ENCODE results near the gene SOX12. TPM values are rescaled to one million over a fixed set of nuclear protein-coding genes. Genes with fewer than 3 reads are reported as not detected.

The SOX12 gene
- total RNA-seq, 1 donor from 2014 or later: 43.4 TPM

DNA sequence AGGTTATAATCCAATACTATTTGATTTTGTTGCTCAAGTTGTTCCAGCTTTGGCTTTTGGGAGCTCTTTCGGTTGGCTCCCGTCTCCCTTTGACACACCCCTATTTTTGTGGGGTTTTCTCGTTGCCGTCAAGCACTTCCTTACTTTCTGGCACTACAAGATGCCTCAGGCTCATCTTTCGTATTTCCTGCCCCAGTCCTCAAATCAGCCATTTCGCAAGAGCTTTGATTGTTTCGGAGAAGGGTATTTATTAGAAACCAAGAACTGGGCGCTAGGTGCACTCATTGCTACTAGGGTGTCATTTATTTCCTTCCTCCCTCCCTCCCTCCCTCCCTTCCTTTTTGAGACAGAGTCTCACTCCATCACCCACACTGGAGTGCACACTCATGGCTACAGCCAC, 13.3 kb upstream of the SOX12 start:
- H3K36me3 Mint-ChIP-seq (ENCODE audit: low read depth, unreplicated experiment): peaks cover 2% of the 10 kb centered on the region
- H3K4me1 Mint-ChIP-seq (ENCODE audit: low read depth, unreplicated experiment): peaks cover 9% of the 10 kb centered on the region
- DNase-seq (ENCODE audit: low read depth): no peak
- H3K27ac Mint-ChIP-seq (ENCODE audit: unreplicated experiment): peak overlapping the region; percentile 23
- no peaks in the 10 kb centered on the region for H3K36me3 ChIP-seq (ENCODE audit: insufficient read depth, low read length)
- TF ChIP-seq, protein P1, sequence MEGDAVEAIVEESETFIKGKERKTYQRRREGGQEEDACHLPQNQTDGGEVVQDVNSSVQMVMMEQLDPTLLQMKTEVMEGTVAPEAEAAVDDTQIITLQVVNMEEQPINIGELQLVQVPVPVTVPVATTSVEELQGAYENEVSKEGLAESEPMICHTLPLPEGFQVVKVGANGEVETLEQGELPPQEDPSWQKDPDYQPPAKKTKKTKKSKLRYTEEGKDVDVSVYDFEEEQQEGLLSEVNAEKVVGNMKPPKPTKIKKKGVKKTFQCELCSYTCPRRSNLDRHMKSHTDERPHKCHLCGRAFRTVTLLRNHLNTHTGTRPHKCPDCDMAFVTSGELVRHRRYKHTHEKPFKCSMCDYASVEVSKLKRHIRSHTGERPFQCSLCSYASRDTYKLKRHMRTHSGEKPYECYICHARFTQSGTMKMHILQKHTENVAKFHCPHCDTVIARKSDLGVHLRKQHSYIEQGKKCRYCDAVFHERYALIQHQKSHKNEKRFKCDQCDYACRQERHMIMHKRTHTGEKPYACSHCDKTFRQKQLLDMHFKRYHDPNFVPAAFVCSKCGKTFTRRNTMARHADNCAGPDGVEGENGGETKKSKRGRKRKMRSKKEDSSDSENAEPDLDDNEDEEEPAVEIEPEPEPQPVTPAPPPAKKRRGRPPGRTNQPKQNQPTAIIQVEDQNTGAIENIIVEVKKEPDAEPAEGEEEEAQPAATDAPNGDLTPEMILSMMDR (IDR thresholded peaks at IDR 0.05; ENCODE audit: insufficient read depth, low read depth, low read length): no peak
- TF ChIP-seq EZH2 (IDR thresholded peaks at IDR 0.05; ENCODE audit: insufficient read depth, low read length): no peak
- no peak overlapping the region for H3K4me2 ChIP-seq (ENCODE audit: low read length)
- H3K4me3 Mint-ChIP-seq (ENCODE audit: unreplicated experiment): no peak overlapping the region
- H3K79me2 ChIP-seq (ENCODE audit: insufficient read depth, low read length): no peaks in the 10 kb centered on the region
- no peak for FAIRE-seq
- H3K9me3 Mint-ChIP-seq (ENCODE audit: unreplicated experiment): no peaks in the 10 kb centered on the region
- H2AFZ ChIP-seq (ENCODE audit: low read depth, low read length): no peak overlapping the region
- H3K27me3 Mint-ChIP-seq (ENCODE audit: low read depth, unreplicated experiment): no peaks in the 10 kb centered on the region
- no peak overlapping the region for H3K4me3 ChIP-seq (ENCODE audit: insufficient read depth, low read depth, low read length)
- no peaks in the 10 kb centered on the region for H3K9me3 ChIP-seq (ENCODE audit: insufficient read depth, low read depth, low read length)
- H3K27me3 ChIP-seq (ENCODE audit: insufficient read depth, low read length): no peaks in the 10 kb centered on the region
- H3K9ac ChIP-seq (ENCODE audit: low read length): no peak overlapping the region
- H3K27ac ChIP-seq (ENCODE audit: low read depth, low read length): no peak overlapping the region
- no peaks in the 10 kb centered on the region for H4K20me1 ChIP-seq (ENCODE audit: insufficient read depth, low read length)
- H3K4me1 ChIP-seq (ENCODE audit: insufficient read depth, low read length): peaks cover 21% of the 10 kb centered on the region

DNA sequence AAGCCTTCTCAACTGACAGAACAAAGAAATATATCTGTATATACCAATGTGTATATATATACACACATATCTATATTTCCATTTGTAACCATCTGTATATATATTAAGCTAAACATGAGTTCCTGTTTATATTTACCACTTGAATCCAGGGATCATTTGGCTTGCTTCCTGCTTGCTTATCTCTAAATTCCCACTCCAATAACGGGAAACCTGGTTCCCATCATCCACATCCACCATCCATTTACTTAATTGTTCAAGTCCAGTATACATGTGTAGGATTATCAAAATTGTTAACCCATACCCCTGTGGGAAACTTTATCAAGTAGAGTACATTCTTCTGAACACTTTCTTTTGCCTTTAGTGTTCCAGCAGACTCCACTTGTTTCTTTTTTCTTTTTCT, 12.5 kb upstream of the SOX12 start:
- H3K4me3 Mint-ChIP-seq (ENCODE audit: unreplicated experiment): no peak overlapping the region
- peaks cover 3% of the 10 kb centered on the region for H3K36me3 Mint-ChIP-seq (ENCODE audit: low read depth, unreplicated experiment)
- DNase-seq (ENCODE audit: low read depth): no peak
- Histone ChIP-seq H3K27ac (ENCODE audit: low read depth, low read length) (no peak overlapping the region), H3K4me1 (ENCODE audit: insufficient read depth, low read length) (peaks cover 21% of the 10 kb centered on the region), H3K4me2 (ENCODE audit: low read length) (no peak overlapping the region), H3K4me3 (ENCODE audit: insufficient read depth, low read depth, low read length) (no peak overlapping the region), H2AFZ (ENCODE audit: low read depth, low read length) (no peak overlapping the region), H3K27me3 (ENCODE audit: insufficient read depth, low read length) (no peaks in the 10 kb centered on the region), H4K20me1 (ENCODE audit: insufficient read depth, low read length) (no peaks in the 10 kb centered on the region), H3K79me2 (ENCODE audit: insufficient read depth, low read length) (no peaks in the 10 kb centered on the region), H3K9me3 (ENCODE audit: insufficient read depth, low read depth, low read length) (no peaks in the 10 kb centered on the region), H3K9ac (ENCODE audit: low read length) (no peak overlapping the region), H3K36me3 (ENCODE audit: insufficient read depth, low read length) (no peaks in the 10 kb centered on the region)
- no peaks in the 10 kb centered on the region for H3K9me3 Mint-ChIP-seq (ENCODE audit: unreplicated experiment)
- TF ChIP-seq EZH2 (IDR thresholded peaks at IDR 0.05; ENCODE audit: insufficient read depth, low read length): no peak
- TF ChIP-seq, protein P1 (IDR thresholded peaks at IDR 0.05; ENCODE audit: insufficient read depth, low read depth, low read length): no peak
- H3K27ac Mint-ChIP-seq (ENCODE audit: unreplicated experiment): no peak overlapping the region
- peaks cover 9% of the 10 kb centered on the region for H3K4me1 Mint-ChIP-seq (ENCODE audit: low read depth, unreplicated experiment)
- no peak for FAIRE-seq
- H3K27me3 Mint-ChIP-seq (ENCODE audit: low read depth, unreplicated experiment): no peaks in the 10 kb centered on the region

DNA sequence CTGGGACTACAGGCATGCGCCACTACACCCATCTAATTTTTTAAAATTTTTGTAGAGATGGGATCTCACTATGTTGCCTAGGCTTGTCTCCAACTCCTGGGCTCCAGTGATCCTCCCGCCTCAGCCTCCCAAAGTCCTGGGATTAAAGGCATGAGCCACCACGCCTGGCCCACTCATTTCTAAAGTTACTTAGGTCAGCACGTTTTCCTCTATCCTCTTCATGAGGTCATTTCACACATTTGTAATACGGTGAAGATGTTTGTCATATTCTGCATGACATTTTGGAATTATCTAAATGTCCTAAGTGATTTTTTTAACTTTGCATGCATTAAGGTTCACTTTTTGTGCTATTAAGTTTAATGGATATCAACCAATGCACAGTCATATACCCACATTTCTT, 11.9 kb upstream of the SOX12 start:
- H3K27me3 ChIP-seq (ENCODE audit: insufficient read depth, low read length): no peaks in the 10 kb centered on the region
- H4K20me1 ChIP-seq (ENCODE audit: insufficient read depth, low read length): no peaks in the 10 kb centered on the region
- Mint-ChIP-seq H3K36me3 (ENCODE audit: low read depth, unreplicated experiment) (peaks cover 3% of the 10 kb centered on the region), H3K27me3 (ENCODE audit: low read depth, unreplicated experiment) (no peaks in the 10 kb centered on the region), H3K27ac (ENCODE audit: unreplicated experiment) (no peak overlapping the region), H3K9me3 (ENCODE audit: unreplicated experiment) (no peaks in the 10 kb centered on the region), H3K4me1 (ENCODE audit: low read depth, unreplicated experiment) (peaks cover 8% of the 10 kb centered on the region), H3K4me3 (ENCODE audit: unreplicated experiment) (no peak overlapping the region)
- H3K79me2 ChIP-seq (ENCODE audit: insufficient read depth, low read length): no peaks in the 10 kb centered on the region
- FAIRE-seq: no peak
- H2AFZ ChIP-seq (ENCODE audit: low read depth, low read length): no peak overlapping the region
- peak overlapping the region; percentile 5 for H3K4me2 ChIP-seq (ENCODE audit: low read length)
- H3K4me3 ChIP-seq (ENCODE audit: insufficient read depth, low read depth, low read length): no peak overlapping the region
- no peak for DNase-seq (ENCODE audit: low read depth)
- H3K9ac ChIP-seq (ENCODE audit: low read length): no peak overlapping the region
- no peaks in the 10 kb centered on the region for H3K36me3 ChIP-seq (ENCODE audit: insufficient read depth, low read length)
- H3K9me3 ChIP-seq (ENCODE audit: insufficient read depth, low read depth, low read length): no peaks in the 10 kb centered on the region
- TF ChIP-seq, protein P1 (IDR thresholded peaks at IDR 0.05; ENCODE audit: insufficient read depth, low read depth, low read length): no peak
- no peak for TF ChIP-seq EZH2 (IDR thresholded peaks at IDR 0.05; ENCODE audit: insufficient read depth, low read length)
- H3K4me1 ChIP-seq (ENCODE audit: insufficient read depth, low read length): peaks cover 21% of the 10 kb centered on the region
- no peak overlapping the region for H3K27ac ChIP-seq (ENCODE audit: low read depth, low read length)

All from astrocyte (in vitro differentiated cells and primary cell).